Measurements from ENCODE around the gene NDUFA11. TPM values are rescaled to one million over a fixed set of nuclear protein-coding genes. Genes with fewer than 3 reads are reported as not detected.

NDUFA11 gene
- total and polyA plus RNA-seq, 2 of the 13 experiments (the other 11 are each of a cell fraction or from before 2014, with no cell fraction given): 286 to 378 TPM

DNA sequence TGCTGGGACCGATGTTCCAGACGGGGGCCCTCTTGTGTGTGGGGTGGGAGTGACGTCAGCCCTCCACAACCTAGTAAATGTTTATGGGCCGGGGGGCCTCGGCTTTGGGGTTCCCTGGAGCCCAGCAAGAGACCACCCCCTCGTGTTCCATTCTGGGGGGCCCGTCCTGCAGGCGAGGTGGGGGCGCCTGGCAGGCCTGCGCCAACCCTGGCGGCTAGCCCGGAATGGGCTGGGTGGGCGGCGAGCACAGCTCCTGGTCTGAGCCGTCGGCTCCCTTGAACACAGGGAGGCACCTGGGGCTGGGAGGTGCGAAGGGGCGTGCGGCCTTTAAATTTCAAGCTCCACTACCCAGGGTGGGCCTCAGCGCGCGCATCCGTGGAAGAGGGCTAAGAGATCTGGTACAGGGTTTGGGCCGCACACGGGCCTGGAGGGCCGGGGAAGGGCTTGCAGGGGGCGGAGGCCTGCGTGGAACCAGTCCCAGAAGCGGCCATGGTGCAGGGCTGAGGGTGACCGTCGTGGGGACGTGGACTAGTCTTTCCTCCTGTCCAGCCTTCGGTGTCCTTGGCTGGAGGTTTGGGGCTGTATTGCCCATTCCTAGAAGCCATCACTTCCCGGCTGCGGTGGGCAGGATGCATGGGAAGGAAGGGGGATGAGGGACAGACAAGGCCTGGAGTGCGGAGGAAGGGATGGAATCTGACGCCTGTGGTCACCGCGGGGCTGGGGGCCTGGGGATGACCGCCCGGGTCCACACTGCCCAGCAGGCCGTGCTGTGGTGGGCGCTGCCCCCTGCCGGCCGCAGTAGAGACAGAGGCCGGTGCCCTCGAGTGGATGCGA lies 11.4 kb downstream of the NDUFA11 start (continued):
- peak; percentile 40; the same call in 1 of the 2 replicates for TF ChIP-seq ZNF614 (CRISPR knock-in tag; IDR thresholded peaks at IDR 0.05; ENCODE audit: borderline replicate concordance)
- TF ChIP-seq ZNF337 (CRISPR knock-in tag; IDR thresholded peaks at IDR 0.05; ENCODE audit: borderline replicate concordance, low read depth): no peak
- TF ChIP-seq, protein P1, sequence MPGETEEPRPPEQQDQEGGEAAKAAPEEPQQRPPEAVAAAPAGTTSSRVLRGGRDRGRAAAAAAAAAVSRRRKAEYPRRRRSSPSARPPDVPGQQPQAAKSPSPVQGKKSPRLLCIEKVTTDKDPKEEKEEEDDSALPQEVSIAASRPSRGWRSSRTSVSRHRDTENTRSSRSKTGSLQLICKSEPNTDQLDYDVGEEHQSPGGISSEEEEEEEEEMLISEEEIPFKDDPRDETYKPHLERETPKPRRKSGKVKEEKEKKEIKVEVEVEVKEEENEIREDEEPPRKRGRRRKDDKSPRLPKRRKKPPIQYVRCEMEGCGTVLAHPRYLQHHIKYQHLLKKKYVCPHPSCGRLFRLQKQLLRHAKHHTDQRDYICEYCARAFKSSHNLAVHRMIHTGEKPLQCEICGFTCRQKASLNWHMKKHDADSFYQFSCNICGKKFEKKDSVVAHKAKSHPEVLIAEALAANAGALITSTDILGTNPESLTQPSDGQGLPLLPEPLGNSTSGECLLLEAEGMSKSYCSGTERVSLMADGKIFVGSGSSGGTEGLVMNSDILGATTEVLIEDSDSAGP (CRISPR knock-in tag; IDR thresholded peaks at IDR 0.05; ENCODE audit: borderline replicate concordance): peak; percentile 89
- no peak for TF ChIP-seq PHF21A (CRISPR knock-in tag; IDR thresholded peaks at IDR 0.05)
- TF ChIP-seq, protein P2, sequence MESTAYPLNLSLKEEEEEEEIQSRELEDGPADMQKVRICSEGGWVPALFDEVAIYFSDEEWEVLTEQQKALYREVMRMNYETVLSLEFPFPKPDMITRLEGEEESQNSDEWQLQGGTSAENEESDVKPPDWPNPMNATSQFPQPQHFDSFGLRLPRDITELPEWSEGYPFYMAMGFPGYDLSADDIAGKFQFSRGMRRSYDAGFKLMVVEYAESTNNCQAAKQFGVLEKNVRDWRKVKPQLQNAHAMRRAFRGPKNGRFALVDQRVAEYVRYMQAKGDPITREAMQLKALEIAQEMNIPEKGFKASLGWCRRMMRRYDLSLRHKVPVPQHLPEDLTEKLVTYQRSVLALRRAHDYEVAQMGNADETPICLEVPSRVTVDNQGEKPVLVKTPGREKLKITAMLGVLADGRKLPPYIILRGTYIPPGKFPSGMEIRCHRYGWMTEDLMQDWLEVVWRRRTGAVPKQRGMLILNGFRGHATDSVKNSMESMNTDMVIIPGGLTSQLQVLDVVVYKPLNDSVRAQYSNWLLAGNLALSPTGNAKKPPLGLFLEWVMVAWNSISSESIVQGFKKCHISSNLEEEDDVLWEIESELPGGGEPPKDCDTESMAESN (CRISPR knock-in tag; conservative IDR thresholded peaks at IDR 0.05): no peak; the same call in 1 of the 2 replicates
- no peak for TF ChIP-seq PTBP1 (IDR thresholded peaks at IDR 0.05; ENCODE audit: low read depth, low read length, poor library complexity, severe bottlenecking)
- no peak for TF ChIP-seq BHLHE40 (IDR thresholded peaks at IDR 0.05; ENCODE audit: low read length)
- TF ChIP-seq, protein P3, sequence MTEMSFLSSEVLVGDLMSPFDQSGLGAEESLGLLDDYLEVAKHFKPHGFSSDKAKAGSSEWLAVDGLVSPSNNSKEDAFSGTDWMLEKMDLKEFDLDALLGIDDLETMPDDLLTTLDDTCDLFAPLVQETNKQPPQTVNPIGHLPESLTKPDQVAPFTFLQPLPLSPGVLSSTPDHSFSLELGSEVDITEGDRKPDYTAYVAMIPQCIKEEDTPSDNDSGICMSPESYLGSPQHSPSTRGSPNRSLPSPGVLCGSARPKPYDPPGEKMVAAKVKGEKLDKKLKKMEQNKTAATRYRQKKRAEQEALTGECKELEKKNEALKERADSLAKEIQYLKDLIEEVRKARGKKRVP (CRISPR knock-in tag; IDR thresholded peaks at IDR 0.05): no peak
- TF ChIP-seq, protein P4, sequence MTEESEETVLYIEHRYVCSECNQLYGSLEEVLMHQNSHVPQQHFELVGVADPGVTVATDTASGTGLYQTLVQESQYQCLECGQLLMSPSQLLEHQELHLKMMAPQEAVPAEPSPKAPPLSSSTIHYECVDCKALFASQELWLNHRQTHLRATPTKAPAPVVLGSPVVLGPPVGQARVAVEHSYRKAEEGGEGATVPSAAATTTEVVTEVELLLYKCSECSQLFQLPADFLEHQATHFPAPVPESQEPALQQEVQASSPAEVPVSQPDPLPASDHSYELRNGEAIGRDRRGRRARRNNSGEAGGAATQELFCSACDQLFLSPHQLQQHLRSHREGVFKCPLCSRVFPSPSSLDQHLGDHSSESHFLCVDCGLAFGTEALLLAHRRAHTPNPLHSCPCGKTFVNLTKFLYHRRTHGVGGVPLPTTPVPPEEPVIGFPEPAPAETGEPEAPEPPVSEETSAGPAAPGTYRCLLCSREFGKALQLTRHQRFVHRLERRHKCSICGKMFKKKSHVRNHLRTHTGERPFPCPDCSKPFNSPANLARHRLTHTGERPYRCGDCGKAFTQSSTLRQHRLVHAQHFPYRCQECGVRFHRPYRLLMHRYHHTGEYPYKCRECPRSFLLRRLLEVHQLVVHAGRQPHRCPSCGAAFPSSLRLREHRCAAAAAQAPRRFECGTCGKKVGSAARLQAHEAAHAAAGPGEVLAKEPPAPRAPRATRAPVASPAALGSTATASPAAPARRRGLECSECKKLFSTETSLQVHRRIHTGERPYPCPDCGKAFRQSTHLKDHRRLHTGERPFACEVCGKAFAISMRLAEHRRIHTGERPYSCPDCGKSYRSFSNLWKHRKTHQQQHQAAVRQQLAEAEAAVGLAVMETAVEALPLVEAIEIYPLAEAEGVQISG (CRISPR knock-in tag; IDR thresholded peaks at IDR 0.05): peak; percentile 50; the same call in 1 of the 2 replicates
- TF ChIP-seq, protein P5, sequence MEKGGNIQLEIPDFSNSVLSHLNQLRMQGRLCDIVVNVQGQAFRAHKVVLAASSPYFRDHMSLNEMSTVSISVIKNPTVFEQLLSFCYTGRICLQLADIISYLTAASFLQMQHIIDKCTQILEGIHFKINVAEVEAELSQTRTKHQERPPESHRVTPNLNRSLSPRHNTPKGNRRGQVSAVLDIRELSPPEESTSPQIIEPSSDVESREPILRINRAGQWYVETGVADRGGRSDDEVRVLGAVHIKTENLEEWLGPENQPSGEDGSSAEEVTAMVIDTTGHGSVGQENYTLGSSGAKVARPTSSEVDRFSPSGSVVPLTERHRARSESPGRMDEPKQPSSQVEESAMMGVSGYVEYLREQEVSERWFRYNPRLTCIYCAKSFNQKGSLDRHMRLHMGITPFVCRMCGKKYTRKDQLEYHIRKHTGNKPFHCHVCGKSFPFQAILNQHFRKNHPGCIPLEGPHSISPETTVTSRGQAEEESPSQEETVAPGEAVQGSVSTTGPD (CRISPR knock-in tag; IDR thresholded peaks at IDR 0.05): no peak
- TF ChIP-seq, protein P6, sequence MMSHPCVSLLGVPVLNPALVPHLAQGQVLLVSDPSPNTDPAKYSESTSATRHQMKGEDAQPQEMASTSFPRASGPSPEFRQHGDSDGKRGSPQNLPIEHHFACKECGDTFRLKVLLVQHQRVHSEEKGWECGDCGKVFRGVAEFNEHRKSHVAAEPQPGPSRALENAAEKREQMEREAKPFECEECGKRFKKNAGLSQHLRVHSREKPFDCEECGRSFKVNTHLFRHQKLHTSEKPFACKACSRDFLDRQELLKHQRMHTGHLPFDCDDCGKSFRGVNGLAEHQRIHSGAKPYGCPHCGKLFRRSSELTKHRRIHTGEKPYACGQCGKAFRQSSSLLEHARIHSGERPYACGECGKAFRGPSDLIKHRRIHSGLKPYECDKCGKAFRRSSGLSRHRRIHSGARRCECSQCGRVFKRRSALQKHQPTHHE (CRISPR knock-in tag; IDR thresholded peaks at IDR 0.05; ENCODE audit: borderline replicate concordance): peak; percentile 74; the same call in 1 of the 2 replicates
- no peak for TF ChIP-seq SIN3A (IDR thresholded peaks at IDR 0.05; ENCODE audit: borderline replicate concordance, low read depth, low read length)
- TF ChIP-seq KAT2B (IDR thresholded peaks at IDR 0.05; ENCODE audit: borderline replicate concordance, low read depth, low read length): no peak
- no peak for TF ChIP-seq ZNF343 (CRISPR knock-in tag; IDR thresholded peaks at IDR 0.05)
- TF ChIP-seq, protein P7, sequence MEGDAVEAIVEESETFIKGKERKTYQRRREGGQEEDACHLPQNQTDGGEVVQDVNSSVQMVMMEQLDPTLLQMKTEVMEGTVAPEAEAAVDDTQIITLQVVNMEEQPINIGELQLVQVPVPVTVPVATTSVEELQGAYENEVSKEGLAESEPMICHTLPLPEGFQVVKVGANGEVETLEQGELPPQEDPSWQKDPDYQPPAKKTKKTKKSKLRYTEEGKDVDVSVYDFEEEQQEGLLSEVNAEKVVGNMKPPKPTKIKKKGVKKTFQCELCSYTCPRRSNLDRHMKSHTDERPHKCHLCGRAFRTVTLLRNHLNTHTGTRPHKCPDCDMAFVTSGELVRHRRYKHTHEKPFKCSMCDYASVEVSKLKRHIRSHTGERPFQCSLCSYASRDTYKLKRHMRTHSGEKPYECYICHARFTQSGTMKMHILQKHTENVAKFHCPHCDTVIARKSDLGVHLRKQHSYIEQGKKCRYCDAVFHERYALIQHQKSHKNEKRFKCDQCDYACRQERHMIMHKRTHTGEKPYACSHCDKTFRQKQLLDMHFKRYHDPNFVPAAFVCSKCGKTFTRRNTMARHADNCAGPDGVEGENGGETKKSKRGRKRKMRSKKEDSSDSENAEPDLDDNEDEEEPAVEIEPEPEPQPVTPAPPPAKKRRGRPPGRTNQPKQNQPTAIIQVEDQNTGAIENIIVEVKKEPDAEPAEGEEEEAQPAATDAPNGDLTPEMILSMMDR (CRISPR knock-in tag; IDR thresholded peaks at IDR 0.05): peak; percentile 98
